ENCODE measurements around the gene LY86.
A peak's percentile ranks its signal among the peaks of the same experiment; 100 is the strongest.
"Not testable (repeated sequence)": the region's sequence is repeated elsewhere in the genome, so short reads cannot be mapped to it uniquely, and the experiment has no call there.

Gene LY86

GRCh38 chr6:6655805-6656251 is 67.3 kb downstream of the LY86 start:
- no peak for DNase-seq

DNA sequence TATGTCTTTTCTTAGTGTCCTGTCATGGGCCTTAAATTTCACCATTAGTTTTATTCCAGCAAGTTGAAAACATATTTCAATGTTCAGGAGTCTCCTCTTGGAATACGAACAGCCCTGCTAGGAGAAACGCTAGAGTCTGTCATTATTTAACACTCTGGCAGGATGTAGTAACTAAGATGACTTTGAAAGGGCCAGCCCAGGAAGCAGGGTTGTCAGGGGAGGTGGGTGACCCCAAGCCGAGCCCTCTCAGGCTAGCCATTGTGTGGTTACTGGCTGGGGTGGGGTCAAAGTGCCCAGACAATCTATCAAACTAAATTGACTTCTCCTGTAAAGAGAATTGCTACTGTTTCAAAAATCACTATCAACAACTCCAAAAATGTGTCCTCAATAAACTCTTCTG is 67.8 kb downstream of the LY86 start:
- DNase-seq = no peak

GRCh38 chr6:6657085-6657819 is 68.7 kb downstream of the LY86 start:
- no peak for DNase-seq

GRCh38 chr6:6657820-6658217 is 69.3 kb downstream of the LY86 start:
- no peak for DNase-seq

DNA sequence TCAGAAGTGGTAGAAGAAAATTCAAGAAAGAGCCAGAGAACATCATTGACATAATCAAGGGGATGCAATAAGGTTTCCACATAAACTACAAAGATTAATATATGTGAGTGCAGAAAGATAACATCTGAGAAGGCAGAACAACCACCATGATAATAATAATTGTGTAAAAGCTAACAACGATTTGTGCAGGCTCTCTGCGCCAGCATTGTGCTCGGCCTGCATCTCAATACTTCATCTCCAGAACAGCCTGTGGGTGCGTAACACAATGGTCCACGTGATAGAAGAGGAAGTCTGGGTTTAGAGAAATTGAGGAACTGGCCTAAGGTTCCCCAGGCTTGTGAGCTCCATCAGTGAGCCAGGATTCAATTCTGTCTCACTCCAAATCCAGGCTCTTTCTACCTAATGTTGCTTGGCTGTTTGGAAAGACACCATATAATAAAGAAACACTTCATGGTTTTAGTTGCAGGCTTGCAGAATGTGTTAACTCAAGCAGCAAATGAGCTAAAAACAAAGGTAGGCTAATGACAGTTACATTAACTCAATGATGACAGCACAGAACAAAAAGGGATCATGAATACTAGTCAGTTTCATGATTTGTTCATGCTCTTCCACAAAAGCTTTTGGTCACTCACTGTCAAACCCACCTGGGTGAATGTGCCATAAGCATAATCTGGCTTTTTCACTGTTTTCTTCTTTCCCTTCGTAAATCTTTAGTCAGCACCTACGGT is 71.2 kb downstream of the LY86 start:
- no peak for DNase-seq

DNA sequence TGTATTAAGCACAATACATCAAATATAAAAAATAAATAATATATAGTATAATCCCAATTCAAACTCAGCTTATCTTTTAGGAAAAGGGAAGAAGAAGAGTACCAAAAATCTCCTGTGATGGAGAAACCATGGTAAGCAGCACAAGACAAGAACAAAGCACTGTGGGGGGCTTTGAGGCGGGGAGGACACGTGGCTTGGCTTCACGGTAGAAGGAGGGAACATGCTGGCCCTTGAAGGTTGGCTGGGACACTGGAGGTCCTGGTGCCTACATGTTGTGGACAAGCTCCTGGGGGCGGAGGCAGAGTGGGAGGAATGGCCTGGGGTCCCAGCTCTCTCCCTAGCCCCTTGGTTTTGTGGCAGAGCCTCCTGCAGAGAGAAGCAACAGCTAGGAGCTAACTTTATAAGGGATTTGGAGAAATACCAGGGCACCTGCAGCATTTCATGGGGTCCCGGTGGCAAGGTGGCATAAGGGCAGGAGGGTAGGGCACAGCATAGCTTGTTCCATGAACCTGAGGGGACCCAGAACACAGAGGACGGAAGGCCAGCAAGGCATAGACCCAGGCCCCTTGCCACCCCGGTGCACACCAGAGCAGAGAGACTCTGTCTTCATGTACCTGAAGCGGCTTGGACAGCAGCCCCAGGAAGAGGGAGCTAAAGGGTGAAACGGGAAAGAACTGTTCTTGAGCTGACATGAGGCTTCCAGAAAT is 72.0 kb downstream of the LY86 start:
- no peak for DNase-seq

- no peak for DNase-seq
Observed at GRCh38 chr6:6661191-6661590, 72.7 kb downstream of the LY86 start.

DNA sequence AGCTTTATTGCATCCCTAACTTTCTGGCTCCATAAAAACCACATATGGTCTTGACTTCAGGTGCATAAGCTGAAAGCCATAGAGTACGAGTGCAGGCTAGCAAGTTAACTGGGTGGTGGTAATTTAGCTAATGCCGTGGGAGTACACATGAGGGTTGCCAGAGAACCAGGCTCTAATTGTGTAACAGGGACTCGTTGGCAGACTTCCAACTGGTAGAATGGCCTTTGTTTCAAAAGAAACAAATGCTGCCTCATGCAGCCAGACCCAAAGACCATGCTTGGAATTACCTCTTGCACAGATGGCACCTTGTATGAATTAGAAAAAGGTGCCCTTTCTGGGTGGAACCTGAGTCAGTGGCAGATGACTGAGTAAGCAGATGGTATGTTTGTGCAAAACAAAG is 73.2 kb downstream of the LY86 start:
- DNase-seq = no peak

DNA sequence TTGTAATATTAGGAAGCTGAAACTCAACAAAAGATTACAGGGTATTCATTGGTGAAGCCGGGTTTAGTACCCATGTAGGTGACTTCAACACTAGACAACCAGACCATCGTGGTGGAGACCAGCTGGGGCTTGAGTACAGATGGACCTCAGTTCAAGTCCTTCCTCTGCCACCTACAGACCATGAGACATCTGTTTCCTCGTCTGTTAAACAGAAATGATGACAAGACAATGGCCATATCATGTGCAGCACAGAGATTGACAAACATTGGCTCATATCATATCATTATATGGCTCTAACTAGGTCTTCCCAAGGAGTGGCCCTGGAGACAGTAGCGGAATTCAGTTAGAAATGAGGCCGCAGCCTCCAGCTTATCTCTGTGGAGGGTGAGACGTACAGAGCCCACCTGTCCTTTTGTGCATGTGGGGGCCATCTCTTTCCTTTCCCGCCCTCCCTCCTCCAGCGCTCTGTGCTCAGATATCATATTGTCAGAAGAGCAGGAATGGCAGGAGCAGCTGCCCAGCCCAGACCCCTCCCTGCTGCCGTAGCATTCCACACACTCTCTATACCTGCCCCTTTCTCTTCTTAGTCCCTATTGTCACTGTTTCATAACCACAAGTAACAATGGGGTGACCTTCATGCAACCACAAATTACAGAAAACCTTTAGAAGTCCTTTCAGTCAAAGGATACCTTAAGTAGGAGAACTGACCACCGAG is 75.1 kb downstream of the LY86 start:
- no peak for DNase-seq

DNA sequence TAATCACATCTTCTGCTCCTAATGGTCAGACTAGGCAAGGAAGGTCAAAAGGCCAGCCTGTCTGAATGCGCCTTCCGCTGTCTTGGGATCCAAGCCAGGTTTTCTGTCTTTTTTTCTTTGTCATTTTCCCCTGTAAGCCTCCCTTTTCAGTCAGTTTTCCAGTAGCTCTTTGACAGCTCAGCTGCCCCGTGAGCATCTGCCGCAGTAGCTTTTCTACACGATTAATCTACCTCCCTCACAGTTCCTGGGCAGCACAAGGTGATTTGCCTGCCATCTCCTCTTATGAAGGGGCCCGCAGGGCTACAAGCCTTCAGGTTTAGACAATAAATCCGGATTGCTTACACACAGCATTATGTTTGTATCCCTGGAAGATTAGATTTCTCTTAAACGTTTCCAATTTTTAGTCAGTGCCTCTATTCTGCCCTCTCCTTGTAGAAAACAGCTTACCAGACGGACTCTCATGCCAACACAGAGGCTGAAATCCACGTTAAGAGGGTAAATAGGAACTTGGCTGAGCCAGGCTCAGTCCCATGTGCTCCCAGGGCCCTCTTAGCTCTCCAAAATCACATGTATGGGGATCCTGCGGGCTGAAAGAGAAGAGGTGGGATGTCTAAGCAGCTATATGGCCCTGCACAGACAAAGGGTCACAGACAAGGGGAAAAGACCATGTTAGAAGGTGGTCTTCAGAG is 77.2 kb downstream of the LY86 start:
- no peak for DNase-seq

GRCh38 chr6:6670150-6670549 is 81.6 kb downstream of the LY86 start:
- DNase-seq = not testable (repeated sequence)

DNA sequence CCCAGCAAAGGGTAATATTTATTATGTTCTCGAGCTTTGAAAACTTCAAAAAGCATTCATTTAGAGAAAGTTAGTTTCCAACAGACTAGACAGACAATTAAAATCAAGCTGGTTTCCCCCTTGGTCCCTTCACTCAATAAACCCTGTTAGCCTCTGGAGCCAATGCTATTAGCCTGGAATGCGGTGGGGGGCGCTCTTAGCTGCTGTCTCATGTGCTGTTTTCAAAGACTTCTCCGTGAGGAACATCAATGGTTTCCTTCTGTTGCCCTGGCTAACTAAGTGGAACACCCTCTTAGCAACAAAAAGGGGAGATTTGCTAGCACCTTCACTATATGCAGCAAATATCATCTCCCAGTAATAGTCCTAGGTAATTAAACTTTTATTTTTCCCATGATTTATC is 86.4 kb downstream of the LY86 start:
- DNase-seq = no peak

GRCh38 chr6:6676910-6677441 is 88.5 kb downstream of the LY86 start:
- DNase-seq = peak in 1 of 2 experiments; percentile 68

GRCh38 chr6:6678185-6678671 is 89.7 kb downstream of the LY86 start:
- no peak for DNase-seq

DNA sequence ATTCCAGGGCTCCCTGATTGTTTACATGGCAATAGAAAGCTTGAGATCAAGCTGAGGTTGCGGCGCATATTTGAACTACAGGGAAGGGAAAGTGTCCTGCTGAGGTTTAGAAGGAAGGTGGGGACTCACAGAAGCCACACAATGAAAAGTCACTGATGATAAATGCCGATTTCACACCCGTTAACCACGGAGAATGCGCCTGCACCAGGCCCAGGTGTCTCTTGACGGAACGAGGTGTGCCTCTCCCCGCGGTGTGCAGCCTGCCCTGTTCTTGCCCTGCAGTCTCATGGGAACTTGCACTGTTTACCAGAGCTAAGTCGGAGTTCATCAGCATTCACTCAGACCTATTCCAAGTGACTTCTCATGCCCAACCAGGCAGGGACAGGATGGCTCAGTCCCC is 90.3 kb downstream of the LY86 start:
- DNase-seq = no peak

GRCh38 chr6:6679633-6680032 is 91.1 kb downstream of the LY86 start:
- DNase-seq = no peak

DNA sequence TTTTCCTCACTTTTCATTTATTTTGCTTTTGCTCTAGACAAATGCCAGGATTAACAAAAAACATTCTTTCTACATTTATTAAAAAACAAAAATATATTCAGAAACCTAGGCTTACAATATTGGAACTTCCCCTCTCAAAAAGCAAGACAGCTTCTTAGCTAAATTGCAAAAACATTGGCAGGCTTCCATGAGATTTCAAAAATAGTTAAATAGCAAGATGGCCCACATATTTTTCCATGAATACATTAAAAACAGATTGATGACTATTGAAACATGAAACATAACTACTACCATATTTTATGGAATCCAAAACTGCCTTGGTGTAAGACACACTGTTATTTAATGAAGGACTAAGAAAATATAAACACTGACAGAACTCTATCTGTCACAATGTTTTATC is 92.0 kb downstream of the LY86 start:
- DNase-seq = no peak

GRCh38 chr6:6681075-6681849 is 92.7 kb downstream of the LY86 start:
- DNase-seq = no peak

- DNase-seq = no peak
Observed at GRCh38 chr6:6682225-6682624, 93.7 kb downstream of the LY86 start.

DNA sequence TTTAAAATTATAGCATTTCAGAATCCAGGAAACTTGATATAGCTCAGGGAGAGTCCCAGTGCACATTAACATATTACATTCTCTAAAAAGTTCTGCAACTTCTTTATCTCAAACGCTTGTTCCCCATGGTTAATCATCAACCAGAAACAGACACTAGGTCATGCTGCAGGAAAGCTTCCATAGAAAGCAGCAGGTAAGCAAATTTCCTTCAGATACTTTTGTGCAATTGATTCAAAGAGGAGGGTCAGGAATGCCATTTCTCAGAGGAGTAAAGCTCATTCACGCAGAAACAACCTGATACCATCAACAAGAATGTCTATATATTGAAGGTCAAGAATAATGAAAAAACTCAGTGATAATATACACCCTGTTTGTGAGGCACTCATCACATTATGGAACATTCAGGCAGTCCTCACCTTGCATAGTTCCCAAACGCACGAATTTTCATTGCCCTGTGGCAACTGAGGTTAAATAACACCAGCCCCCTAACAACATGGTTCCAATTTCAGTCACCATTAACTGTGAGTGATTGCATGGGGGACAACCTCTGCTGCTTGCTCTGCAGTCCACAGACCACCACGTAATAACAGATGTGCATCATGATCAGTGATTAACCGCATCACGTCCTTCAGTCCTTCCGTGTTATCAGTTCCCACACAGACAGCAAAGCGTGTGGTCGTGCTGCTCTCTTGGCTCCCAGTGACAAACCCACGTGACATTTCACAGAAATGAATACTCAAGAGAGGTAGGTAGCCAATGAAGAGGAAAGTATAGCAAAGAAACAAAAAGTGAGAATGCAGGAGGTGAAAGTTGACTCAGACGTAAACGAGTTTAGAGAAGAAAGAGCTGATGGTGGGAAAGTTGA is 95.7 kb downstream of the LY86 start:
- DNase-seq = no peak
